Nephron progenitor cell (in vitro differentiated cells): ENCODE data around the gene AMOTL1.

Experiments used
- DNase-seq: peaks from one replicate; pipeline ENCODE4 v3.0.0; 2021
- H3K27ac Mint-ChIP-seq: 2 replicates; pipeline ENCODE4 v1.8.0; 2021; ENCODE audit warnings: mild to moderate bottlenecking, moderate library complexity, mixed read lengths
- H3K27me3 Mint-ChIP-seq: 2 replicates; pipeline ENCODE4 v1.8.0; 2021; ENCODE audit warnings: mild to moderate bottlenecking, low read depth, mixed read lengths; ENCODE audit not compliant: poor library complexity
- H3K36me3 Mint-ChIP-seq: 2 replicates; pipeline ENCODE4 v1.8.0; 2021; ENCODE audit warnings: low read depth, mixed read lengths
- H3K4me1 Mint-ChIP-seq: 2 replicates; pipeline ENCODE4 v1.8.0; 2021; ENCODE audit warnings: mixed read lengths
- H3K4me3 Mint-ChIP-seq: 2 replicates; pipeline ENCODE4 v1.8.0; 2021; ENCODE audit warnings: mild to moderate bottlenecking, moderate library complexity, mixed read lengths
- H3K9me3 Mint-ChIP-seq: 2 replicates; pipeline ENCODE4 v1.8.0; 2021; ENCODE audit warnings: mild to moderate bottlenecking, moderate library complexity, mixed read lengths
- TF ChIP-seq, protein P1 (sequence below): fragments of 200-600 bp; sonication (generic); IDR thresholded peaks from 2 replicates; pipeline ENCODE4 v1.5.0; 2021; ENCODE audit warnings: antibody characterized with exemption

The AMOTL1 gene

DNA sequence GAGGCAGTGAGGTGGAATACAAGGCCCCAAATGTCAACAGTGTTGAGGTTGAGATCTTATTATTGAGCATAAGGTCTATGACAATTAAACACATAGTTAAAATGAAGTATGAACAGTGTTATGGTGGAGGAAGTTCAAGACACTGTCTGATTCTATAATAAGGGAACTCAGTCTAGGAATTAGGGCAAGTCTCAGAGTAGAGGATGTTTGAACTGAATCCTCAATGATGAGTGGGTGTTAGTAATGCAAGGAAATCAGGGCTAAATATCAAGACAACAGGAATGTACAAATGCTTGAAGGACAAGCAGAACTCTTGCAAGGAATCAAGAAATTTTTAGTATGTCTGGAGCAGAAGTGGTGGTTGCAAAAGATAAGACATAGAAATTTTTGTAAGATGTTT is 152.2 kb downstream of the AMOTL1 start:
- H3K36me3 Mint-ChIP-seq, result no peaks in the 10 kb centered on the region
- H3K27ac Mint-ChIP-seq, result no peak overlapping the region
- H3K4me1 Mint-ChIP-seq, result peaks cover 11% of the 10 kb centered on the region
- no peak for DNase-seq
- H3K9me3 Mint-ChIP-seq, result no peaks in the 10 kb centered on the region
- no peak overlapping the region for H3K4me3 Mint-ChIP-seq
- H3K27me3 Mint-ChIP-seq, result no peaks in the 10 kb centered on the region
- TF ChIP-seq, protein P1, sequence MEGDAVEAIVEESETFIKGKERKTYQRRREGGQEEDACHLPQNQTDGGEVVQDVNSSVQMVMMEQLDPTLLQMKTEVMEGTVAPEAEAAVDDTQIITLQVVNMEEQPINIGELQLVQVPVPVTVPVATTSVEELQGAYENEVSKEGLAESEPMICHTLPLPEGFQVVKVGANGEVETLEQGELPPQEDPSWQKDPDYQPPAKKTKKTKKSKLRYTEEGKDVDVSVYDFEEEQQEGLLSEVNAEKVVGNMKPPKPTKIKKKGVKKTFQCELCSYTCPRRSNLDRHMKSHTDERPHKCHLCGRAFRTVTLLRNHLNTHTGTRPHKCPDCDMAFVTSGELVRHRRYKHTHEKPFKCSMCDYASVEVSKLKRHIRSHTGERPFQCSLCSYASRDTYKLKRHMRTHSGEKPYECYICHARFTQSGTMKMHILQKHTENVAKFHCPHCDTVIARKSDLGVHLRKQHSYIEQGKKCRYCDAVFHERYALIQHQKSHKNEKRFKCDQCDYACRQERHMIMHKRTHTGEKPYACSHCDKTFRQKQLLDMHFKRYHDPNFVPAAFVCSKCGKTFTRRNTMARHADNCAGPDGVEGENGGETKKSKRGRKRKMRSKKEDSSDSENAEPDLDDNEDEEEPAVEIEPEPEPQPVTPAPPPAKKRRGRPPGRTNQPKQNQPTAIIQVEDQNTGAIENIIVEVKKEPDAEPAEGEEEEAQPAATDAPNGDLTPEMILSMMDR, result no peak

DNA sequence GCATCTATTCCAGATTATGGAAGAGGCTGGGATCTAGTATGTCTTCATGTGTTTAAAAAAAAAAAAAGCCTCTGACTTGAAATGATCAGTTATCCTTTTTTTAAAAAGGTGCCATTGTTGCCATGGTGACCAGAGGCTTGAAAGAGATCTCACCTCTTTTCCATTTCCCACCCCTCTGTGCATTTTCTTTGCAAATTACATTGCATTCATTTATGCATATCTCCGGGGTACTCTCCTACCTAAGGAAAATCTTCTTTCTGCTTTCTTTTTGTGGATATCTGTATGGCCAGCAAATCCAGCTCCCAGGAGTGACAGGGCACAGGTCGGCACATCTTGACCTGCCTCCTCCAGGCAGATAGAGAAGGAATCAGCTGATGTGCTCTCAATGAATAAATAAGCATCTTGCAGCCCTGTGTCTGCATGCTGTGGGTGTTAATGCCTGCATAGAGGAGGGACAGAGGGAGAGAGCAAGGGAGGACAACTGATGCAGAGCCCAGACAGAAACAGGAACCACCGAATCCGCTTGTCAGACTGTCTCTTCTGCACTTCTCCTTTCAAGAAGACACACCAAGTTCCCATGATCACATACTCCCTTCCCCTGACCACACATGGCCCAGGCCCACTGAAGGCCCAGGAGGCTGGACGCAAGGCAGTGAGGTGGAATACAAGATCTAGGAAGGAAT is 154.3 kb downstream of the AMOTL1 start:
- H3K36me3 Mint-ChIP-seq, result no peaks in the 10 kb centered on the region
- H3K4me3 Mint-ChIP-seq, result no peak overlapping the region
- peaks cover 33% of the 10 kb centered on the region for H3K4me1 Mint-ChIP-seq
- no peak for DNase-seq
- no peaks in the 10 kb centered on the region for H3K9me3 Mint-ChIP-seq
- no peaks in the 10 kb centered on the region for H3K27me3 Mint-ChIP-seq
- TF ChIP-seq, protein P1, result no peak
- H3K27ac Mint-ChIP-seq, result no peak overlapping the region

DNA sequence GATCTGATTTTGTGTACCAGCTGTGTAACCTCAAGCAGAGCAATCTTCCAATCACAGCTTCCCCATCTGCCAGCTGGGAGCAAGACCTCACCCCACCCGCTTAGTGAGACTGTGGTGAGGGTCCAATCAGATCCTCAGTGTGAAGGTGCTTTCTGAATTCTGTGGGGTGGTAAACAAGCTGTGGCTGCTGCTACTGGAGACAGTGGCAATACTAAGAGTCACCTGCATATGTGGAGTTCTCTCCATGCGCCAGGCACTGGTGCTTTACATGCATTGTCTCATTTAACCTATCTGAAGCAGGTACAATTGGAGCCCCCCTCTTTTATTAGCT is 154.8 kb downstream of the AMOTL1 start:
- no peak for DNase-seq
- no peak overlapping the region for H3K4me3 Mint-ChIP-seq
- H3K36me3 Mint-ChIP-seq, result no peaks in the 10 kb centered on the region
- no peaks in the 10 kb centered on the region for H3K9me3 Mint-ChIP-seq
- TF ChIP-seq, protein P1, result no peak
- H3K27me3 Mint-ChIP-seq, result no peaks in the 10 kb centered on the region
- no peak overlapping the region for H3K27ac Mint-ChIP-seq
- H3K4me1 Mint-ChIP-seq, result peaks cover 34% of the 10 kb centered on the region

DNA sequence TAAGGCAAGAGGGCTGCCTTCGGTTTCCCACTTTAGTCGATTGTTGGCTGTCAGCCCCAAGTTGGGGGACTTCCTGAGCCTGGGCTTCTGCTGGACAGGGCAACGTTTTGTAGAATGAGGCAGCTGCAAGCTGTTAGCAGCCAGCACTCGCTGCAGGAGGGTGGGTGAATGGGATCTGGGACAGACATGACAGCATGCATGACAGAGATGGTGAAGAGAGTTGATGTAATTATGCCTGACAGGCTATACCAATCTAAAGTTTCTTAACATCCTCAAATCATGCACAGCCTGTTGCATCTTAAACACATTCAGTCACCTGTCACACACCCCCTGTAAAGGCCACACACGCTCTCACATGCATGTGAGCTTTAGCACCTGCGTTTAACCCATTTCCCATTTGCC is 156.0 kb downstream of the AMOTL1 start:
- Mint-ChIP-seq H3K36me3 (no peaks in the 10 kb centered on the region), H3K4me3 (no peak overlapping the region), H3K9me3 (no peaks in the 10 kb centered on the region), H3K27ac (no peak overlapping the region), H3K4me1 (peaks cover 38% of the 10 kb centered on the region), H3K27me3 (no peaks in the 10 kb centered on the region)
- no peak for DNase-seq
- TF ChIP-seq, protein P1, result no peak

DNA sequence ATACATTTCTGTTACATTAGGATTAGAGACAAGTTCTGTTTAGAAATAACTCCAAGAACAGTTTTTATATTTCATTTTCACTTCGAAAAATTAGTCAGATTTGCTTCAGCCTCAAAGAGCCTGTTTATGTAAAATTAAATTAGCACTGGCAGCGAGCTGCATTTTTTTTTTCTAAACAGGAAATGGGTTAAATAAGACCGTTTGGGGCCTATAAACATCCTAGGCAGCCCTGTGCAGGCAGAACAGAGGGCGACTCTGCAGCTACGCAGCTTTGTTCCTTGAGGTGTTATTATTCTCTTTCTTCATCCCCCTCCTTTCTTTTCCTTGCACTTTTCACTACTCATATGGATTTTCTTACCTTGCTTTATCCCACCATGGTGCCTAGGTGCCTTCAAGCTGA is 156.5 kb downstream of the AMOTL1 start:
- no peak overlapping the region for H3K27ac Mint-ChIP-seq
- H3K27me3 Mint-ChIP-seq, result no peaks in the 10 kb centered on the region
- no peaks in the 10 kb centered on the region for H3K36me3 Mint-ChIP-seq
- no peak for DNase-seq
- TF ChIP-seq, protein P1, result no peak
- H3K9me3 Mint-ChIP-seq, result no peaks in the 10 kb centered on the region
- peaks cover 38% of the 10 kb centered on the region for H3K4me1 Mint-ChIP-seq
- no peak overlapping the region for H3K4me3 Mint-ChIP-seq
